GM21723 (cell line): ENCODE measurements around the gene ARMCX5.

ENCODE experiments used
- ATAC-seq: cut with Tn5 transposase; IDR thresholded peaks from one replicate; pipeline ENCODE4 v1.9.1; 2021; ENCODE audit warnings: mild to moderate bottlenecking, moderate library complexity; ENCODE audit not compliant: unreplicated experiment

The ARMCX5 gene

DNA sequence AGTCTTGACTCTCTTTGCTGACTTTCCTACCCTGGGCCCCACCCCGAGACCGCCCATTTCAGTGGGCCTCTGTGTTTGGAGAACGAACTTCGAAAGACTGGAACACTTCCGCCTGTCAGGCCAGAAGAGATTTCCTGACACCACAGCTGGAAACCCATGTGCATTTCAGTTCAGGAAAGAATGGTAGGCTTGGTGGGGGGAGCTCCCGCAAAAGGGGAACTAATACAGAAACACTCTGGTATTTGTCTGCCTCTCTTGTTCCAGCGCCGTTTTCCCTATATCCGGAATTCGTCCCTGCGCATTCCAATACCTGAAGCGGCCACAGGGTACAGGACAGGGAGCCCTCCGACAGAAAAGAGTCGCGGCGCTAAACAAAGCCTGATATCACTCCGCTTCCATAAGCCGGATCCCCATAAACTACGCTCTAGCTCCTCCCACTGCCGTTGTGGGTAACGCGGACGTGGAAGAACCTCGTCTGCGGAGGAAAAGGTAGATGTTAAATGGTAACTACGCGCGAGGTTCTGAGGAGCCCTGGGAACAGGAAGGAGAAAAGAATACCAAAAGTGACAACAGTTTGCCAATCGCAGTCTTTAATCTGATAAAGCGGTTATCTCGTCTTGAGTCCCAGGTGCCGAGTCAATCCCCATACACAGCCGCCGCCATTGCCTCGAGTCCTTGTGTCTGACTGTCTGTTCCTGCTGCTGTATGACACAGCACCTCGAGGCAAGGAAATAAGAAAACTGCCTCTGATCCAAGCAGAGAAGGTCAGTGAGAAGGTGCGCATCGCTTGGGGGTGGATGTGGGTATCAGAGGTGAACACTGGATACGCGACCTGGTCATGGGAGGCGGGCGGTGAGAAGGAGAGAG, at the start of gene ARMCX5:
Gene ARMCX5, plus strand, starts transcription at position 432 of the 867 bp plus-strand sequence. CDS start 2,627 bp downstream, outside the sequence.
- peak; percentile 93 for ATAC-seq

DNA sequence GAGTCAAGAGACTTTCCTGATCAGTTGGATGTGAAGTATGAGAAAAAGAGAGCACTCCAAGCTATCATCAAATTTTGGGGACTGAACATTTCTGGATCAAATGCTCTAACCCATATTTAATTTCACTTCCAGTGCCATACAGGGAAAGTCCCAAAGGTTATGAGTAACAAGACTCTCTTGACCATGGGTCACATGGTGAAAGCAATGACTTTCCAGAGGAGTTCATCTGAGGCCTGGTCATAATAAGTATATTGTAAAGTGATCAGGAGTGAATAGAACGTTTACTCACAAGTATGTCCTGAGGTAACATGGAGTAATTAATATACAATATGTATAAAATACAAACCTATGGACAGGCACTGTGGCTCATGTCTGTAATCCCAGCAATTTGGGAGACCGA, 40.7 kb upstream of the ARMCX5 start:
- no peak for ATAC-seq

DNA sequence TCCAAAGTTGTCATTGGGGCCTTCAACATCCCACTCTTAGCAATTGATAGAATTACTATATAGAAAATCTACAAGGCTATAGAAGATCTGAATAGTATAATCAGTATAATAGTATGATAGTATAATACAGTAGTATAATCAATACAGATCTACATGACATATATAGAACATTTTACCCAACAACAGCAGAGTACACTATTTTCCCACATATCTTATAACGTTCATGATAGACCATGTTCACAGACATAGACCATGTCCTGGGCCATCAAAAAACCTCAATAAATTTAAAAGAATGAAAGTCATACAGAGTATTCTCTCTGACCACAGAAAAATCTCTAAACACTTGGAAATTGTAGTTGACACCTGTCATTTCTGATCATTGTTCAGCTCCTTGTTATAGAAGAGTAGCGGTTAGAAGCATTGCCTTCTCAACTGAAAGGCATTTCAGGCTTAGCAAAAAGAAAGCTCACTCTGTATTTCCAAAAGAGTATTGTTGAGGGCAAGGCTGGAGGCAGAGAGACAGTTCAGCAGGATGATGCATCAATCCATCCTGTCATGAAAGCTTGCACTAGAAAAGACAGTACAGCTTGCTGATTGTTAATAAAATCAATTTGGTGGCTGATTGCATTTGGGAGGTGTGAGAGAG, 38.8 kb upstream of the ARMCX5 start:
- ATAC-seq: no peak

DNA sequence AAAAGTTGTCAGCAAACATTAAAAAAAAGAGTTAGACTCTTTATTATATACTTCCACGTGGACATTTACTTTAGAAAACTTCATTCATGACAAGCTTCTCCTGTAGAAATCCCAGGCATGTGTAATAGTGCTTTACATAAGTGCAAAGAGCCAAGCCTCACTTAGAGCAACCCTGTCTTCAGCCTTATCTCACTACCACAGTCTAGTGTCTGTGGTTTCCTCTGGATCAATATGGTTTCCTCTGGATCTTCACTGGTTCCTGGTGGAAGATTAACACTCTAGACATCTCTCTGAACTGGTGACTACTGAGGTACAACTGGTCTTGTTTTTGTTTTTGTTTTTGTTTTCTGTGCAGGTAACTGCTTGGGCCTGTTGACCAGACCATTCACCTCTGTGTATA, 18.4 kb upstream of the ARMCX5 start:
- no peak for ATAC-seq

DNA sequence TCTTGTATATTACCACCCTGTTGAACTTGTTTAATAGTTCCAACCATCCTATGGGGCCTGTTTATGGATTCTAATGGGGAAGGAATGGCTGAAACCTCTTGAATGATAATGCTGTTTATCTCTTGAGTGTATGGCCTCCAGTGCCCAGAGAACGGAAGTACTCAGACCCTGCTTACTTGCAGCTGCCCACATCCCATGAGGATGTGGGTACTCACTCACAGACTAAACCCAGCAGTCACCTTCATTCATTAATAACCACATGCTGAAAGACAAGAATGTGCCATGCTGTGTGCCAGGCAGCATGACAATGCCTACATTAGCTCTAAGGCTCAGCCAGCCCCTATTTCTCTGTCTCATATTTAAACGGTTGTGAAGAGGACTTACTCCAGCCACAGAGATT, 5.9 kb upstream of the ARMCX5 start:
- no peak for ATAC-seq

DNA sequence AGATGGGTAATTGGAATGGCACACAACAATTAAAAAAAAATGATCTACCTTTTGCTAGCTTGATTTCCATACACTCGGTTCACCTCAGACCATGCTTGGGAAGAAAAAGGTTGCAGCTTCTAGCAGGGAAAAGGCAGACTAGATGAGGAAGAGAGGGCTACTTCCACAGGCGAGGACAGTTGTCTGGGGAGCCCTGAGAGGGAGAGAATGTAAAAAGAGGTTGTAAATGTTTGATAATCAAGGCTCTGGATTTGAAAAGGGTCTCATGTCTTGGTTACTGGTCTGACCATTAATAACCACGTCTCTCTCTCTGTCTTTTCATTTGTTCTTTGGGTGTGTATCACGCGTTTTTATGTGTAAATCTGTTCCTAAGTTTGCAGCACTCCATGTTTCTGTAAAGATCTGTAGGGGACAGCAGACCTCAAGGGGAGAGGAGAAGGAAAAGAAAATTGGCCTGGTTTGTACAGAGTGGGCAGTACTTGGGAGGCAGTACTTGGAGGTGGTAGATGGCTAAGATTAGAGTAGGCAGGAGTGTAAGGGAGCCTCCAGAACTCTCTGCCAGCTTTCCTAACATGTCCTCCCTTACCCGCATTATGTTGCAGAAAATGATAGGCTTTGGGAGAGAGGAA, 750 bp downstream of the ARMCX5 start:
- ATAC-seq: peak; percentile 19

DNA sequence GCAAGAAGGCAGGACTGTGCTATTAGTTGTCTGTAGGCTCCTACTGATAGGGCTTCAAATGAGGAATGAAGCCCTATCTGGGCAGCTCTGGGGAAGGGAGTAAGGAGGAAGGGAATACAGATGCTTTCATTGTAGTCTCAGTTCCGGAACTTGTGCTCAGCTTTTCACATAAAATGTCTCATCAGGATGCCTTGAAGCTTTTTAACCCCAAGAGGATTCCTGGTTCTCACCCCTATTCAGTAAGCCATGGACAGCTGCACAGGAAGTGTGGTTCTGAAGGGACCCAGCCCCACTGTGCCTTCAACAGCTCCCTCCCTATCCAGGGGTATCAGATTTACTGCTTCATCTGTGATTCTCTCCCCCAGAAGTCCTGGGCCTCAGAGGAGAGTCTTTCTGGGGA, 5.0 kb downstream of the ARMCX5 start:
- ATAC-seq: no peak

DNA sequence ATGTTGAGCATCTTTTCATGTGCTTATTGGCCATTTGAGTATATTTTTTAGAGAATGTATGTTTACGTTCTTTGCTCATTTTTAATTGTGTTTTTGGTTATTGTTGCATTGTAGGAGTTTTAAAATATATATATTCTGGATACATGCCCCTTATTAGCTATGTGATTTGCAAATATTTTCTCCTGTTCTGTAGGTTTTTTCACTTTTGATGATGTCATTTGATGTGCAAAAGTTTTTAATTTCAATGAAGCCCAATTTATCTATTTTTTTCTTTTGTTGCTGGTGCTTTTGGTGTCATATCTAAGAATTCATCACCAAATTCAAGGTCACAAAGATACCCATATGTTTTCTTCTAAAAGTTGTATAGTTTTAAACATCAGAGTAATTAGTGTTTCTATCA, 6.8 kb downstream of the ARMCX5 start:
- ATAC-seq: no peak

DNA sequence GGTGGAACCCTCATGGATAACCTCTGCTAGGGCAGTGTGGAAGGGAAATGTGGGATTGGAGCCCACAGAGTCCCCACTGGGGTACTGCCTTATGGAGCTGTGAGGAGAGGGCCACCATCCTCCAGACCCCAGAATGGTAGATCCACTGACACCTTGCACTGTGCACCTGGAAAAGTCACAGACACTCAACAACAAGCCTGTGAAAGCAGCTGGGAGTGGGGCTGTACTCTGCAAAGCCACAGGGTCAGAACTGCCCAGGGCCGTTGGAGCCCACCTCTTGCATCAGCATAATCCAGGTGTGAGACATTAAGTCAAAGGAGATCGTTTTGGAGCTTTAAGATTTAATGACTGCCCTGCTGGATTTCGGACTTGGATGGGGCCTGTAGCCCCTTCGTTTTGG, 11.6 kb downstream of the ARMCX5 start:
- no peak for ATAC-seq

DNA sequence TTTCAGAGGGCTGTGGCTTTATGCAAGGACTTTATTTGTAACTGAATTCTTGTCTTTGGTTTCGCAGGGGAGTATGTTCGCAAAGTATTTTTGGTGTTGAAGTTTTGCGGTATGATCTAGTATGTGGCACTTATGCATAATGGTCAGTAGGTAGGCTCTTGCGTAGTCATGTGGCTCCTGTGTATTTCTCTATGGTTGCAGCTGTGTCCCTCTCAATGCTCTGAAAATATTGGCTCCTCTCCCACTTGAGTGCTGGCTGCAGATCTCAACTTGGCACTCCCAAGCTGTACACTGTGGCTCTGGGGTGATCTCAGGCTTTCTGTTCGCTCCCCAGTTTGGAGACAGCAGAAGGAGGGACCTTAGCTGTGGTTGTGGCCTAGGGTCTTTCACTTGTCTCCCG, 24.8 kb downstream of the ARMCX5 start:
- no peak for ATAC-seq

DNA sequence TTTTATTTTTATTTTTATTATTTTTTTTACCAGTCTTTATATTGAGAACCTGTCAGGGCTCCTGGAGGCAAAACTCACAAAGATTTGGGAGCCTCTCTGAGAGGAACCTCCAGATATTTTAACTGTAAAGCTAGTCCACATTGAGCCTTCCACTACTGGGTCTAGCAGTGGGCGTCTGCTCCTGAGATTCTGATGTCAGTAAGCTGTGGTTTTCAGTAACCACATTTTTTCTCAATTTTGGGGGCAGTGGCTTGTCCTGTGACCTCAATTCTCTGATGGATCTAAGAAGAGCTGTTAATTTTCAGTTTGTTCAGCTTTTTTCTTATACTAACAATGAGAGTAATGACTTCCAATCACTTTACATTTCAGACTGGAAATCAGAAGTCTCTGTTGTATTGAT, 28.3 kb downstream of the ARMCX5 start:
- no peak for ATAC-seq

DNA sequence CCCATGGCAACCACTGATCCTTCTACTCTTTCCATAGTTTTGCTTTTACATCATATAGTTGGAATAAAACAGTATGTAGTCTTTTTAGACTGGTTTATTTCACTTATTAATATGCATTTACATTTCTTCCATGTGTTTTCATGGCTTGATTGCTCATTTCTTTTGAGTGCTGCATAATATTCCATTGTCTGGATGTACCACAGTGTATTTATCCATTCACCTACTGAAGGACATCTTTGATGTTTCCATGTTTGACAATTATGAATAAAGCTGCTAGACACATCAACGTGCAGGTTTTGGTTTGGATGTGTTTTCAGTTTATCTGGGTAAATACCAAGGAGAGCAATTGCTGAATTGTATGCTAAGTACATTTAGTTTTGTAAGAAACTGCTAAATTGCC, 38.2 kb downstream of the ARMCX5 start:
- no peak for ATAC-seq

DNA sequence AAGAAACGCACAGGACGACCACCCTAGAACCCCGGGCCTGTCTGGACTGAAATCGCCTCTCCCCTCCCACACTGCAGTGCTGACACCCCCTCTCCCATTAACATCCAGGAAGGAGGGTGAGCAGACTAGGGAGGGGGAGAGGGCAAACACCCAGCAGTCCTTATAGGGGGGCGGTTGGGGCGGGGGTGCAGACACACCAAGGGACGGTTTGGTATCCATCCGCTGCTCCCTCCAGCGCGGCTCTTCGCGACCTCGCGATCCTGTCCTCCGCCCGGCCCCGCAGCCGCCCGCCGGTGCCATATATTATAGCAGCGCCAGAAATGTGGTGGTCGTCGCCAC, 51.6 kb downstream of the ARMCX5 start:
- ATAC-seq: no peak

DNA sequence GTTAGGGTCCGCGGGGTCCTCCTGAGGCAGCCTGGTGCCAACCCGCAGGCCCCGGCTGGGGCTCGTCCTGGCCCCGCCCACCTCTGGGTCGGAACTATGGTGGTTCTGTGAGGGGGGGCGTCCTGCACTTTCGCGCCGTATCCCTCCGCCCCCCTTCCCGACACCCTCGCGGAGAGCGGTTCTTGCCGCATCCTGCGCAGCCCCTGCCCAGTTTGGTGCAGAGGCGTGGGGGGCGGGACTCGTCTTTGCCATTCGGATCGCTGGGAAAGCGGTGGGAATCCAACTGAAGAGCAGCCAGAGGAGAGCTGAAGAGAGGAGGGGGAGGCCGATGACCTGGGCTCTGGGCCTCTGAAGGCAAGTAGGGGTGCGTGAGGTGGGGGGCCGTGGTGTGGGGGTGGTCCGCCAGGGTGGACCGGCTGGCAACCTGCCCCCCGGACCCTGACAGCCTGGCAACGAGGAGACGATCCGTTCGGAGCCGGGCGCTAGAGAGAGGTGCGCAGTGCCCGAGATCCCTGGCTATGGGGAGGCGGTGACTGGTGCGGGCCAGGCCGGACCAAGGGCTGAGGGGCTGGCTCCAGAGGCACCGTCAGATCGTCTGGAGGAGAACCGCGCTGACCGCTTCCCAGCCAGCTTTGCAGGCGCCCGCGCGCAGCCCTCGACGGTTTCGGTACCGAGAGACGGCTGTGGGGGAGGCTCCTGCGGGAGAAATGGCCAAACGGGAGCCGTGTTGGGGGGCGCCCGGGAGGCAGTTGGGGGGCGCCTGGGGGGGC, 52.1 kb downstream of the ARMCX5 start, which contains the start of gene GPRASP1:
Gene GPRASP1, plus strand, starts transcription at position 242 of the 770 bp plus-strand sequence. CDS start 2,431 bp downstream, outside the sequence.
- no peak for ATAC-seq

DNA sequence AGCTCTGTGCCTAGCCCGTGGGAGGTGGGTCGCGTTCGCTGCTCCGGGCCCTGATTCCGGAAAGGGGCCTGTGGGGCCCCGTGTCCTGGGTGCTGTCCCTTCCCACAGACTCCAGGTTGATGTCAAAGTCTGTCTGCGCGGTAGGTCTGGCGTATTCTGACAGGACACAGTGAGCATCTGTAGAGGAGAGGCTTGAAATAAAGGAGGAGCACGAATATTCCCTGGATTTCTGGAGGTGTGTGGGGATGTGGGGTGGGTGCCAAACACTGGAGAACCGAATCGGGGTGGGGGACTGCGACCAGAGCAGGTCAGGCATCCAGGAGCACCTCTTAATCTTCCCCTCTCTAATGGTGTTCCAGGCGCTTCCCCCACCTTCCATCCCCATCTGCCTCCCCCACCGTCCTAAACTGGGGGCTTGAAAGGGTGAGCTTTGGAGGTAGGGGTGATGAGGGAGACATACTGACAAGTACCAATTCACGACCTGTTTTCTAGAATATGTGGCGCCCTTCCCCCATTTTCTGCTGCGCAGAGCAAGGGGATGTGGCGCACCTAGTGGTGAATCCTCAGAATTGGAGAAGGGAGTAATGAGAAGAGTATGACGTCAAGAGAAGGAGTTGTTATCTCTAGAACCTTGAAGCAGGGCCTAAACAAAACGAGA, 52.8 kb downstream of the ARMCX5 start:
- peak; percentile 53 for ATAC-seq
